ENCODE data around the gene PREX1.

The PREX1 gene

DNA sequence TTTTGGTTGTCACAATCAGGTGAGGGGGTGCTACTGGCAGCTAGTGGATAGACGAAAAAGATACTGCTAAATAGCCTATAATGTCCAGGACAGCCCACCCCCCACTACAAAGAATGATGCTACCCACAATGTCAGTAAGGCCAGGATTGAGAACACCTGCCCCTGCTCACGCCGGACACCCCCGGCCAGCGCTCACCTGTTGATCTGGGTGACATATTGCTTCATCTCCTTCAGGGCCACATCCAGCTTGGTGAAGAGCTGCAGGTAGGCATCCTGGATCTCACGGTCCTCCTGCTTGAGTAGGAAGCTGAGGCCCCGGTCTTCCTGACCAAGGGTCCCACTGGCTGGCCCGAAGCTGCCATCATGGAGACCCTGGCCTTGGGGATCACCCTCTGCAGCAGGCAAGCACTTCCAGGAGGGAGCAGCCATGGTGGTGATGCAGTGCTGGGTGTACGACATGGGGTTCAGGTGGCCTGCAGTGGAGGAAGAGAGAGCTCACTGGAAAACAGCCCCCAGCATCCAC is 178.6 kb downstream of the PREX1 start:
- DNase-seq: no peak

GRCh38 chr20:48648482-48649051 is 179.2 kb downstream of the PREX1 start:
- DNase-seq: no peak

DNA sequence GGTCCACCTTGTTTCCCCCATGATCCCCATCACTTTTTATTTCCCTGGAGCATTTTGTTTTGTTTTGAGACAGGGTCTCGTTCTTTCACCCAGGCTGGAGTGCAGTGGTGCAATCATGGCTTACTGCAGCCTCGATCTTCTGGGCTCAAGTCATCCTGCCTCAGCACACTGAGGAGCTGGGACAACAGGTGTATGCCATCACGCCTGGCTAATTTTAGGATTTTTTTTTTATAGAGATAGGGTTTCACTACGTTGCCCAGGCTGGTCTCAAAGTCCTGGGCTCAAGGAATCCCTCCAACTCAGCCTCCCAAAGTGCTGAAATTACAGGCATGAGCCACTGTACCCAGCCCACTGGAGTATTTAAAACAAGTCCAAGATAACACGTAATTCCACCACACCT is 179.9 kb downstream of the PREX1 start:
- DNase-seq: no peak

- no peak for DNase-seq
These were observed 182.1 kb downstream of the PREX1 start for GRCh38 chr20:48645666-48646065.

DNA sequence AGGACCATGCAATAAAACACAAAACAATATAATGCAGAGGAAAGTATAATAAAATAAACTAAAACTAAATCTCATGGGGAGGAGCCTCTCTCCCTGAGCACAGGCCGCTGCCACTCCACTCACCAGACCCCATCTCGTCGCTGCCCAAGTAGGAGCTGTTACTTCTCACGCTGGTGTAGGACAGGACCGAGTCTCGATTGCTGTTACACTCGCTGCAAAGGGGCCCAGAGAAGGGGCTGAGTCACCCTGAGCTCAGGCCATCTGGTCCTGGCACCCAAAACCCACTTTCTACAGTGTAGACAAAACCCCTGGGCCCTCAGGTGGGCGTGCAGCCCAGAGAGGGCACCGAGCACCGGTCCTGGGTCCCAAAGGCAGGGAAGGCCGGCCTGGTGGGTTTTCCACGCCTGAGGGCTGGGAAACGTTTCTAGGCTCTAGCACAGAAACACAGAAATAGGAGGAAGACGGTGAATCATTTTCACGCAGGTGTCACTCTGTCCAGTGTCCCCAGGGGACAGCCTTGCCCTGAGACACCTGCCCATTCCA is 183.4 kb downstream of the PREX1 start:
- DNase-seq: no peak

DNA sequence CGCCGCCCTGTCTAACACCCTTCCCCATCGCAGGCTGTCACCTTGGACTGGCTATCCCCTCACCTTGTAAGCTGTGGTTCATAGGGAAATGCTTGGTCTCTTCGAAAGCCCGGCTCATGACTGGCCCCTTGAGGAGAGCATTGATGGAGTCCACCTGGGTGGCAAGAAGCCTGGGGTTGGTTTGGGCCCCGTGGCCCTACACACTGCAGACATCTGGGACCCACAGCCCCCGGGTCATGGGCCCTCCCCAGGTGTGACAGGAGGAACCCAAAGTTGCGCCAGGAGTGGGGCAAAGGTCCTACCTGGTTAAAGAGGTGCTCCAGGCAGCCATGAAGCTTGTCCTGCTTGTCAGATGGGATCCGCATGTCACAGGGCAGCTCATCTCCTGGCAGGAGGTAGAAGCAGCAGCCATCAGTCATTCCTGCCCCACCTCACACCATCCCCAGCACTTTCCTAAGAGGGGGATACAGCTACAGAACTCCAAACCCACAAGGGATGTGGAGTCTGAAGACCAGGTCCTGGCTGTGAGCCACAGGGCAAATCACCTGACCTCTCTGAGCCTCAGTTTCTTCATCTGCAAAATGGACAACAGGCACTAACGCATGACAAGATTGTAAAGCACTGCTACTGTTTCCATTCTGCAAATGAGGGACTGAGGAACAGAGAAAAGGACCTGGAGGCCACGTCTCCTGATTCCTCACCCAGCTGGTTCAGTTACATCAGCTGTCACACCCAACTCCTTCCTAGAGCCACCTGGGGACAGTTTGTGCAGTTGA is 185.5 kb downstream of the PREX1 start:
- no peak for DNase-seq

DNA sequence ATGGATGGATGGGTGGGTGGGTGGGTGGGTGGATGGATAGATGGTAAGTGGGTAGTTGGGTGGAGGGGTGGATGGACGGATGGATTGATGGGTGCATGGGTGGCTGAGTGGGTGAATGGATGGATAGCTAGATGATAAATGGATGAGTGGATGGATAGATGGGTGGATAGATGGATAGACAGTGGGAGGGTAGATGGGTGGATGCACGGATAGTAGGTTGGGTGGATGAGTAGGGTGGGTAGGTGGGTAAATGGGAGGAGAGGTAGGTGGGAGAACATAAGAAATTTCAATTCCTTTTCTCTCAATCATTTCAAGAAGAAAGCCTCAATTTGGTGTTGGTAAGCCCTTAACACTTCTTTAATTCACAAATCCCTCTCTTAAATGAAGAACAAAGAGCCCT is 186.9 kb downstream of the PREX1 start:
- no peak for DNase-seq

DNA sequence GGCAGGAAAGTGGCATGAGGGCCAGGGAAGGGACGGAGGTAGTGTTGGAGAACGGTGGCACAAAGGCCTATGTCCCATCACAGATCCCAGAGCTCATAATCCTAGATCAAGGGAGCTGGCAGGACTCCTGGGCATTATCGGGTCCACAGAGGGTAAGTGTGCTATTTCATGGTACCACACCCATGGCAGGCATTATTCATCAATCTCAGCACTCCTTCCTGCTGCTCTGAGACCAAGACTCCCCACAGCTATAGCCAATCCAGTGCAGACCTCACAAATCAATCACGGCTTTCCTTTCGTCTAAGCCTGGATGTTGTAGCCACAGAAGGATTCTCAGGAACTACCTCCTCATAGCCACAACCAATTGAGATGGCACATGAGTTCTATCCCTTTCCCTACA is 187.9 kb downstream of the PREX1 start:
- DNase-seq: no peak

DNA sequence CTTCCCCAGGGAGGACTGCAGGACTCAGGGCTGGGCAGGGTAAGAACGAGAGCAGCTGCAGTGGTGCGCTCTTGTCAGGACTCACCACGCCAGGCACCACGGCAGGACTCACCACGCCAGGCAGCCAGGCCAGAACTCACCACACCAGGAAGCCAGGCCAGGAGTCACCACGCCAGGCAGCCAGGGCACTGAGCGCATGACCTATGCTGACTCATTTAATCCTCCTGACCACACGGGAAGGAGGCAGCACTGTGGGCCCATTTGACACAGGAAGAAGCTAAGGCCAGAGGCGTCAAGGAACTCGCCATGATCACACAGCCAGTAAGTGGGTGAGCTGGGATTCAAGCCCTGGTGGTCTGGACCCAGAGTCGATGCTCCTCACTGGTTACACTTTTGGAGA is 189.3 kb downstream of the PREX1 start:
- no peak for DNase-seq

DNA sequence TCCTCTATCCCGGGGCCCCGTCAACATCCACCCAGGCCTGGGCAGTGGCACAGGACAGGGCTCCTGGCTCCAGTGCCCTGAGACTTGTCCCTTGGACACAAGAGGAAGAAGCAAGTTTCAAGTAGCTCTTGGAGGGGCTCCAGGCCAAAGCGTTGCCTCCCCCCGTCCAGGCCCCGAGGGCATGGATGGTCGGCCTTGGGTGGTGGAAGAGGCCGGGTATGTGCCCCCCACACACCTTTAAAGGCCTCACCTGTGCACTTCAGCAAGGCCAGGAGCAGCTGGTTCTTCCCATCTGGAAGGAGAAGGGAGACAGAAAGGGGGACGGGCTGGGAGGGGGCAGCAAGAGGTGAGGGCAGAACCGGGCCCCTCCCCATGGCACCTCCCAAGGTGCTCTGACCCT is 190.3 kb downstream of the PREX1 start:
- no peak for DNase-seq

DNA sequence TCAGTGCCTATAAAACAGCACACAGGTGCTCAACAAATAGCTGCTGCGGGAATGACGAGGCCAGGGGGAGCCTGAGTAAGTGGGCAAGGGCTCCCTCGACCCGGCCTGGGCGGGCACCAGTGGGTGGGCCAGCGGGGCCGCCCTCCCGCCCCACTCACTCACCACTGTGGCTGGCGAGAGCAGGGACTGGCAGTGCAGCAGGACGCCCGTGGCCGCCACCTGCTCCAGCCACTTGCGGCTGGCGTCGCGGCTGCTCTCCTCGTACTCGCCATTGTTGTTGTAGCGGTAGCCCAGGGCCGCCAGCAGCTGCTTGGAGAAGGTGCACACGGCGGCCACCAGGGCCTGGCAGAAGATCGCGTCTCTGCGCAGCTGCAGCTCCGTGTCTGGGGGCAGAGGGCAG is 191.5 kb downstream of the PREX1 start:
- no peak for DNase-seq

GRCh38 chr20:48635791-48636267 is 192.0 kb downstream of the PREX1 start:
- DNase-seq: peak; percentile 47

- no peak for DNase-seq
These were observed 192.4 kb downstream of the PREX1 start for GRCh38 chr20:48635361-48635760.

DNA sequence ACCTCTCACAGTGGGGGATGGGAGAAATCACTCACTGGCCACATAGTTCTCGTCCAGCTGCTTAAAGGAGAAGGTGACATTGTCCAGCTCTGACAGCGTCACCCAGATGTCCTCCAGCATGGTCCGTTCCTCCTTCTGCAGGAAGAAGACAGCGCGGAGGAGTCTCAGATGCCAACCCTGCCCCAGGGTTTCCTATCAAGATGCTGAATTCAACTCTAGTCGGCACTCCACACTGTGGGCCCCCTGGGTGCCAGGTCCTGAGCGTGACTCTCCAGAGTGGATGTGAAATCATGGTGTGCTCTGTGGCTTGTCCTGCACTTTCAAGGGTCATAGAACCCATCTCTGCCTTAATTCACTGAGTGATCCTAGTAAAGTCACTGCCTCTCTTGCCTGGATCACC is 193.2 kb downstream of the PREX1 start:
- DNase-seq: no peak

DNA sequence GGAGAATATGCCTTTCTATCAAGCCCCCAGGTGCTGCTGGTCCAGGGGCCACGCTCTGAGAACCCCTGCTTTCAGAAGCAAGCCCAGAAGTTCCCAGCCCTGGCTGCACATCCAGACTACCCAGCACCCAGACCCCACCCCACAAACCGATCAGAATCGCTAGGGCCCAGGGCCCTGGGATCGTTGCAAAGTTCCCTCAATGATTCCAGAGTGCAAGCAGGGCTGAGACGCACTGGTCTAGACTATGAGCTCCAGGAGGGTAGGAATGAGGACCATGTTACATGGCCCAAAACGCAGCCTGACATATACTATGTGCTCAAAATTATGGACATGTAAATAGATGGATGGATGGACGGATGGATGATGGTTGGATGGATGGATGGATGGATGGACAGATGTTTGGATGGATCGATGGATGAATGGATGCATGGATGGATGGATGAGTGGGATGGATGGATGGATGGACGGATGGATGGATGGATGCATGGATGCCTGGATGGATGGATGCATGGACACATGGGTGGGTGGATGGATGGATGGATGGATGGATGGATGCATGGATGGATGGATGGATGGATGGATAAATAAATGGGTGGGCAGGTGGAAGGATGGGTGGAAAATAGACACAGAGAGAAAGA is 194.1 kb downstream of the PREX1 start:
- no peak for DNase-seq

GRCh38 chr20:48632825-48633619 is 194.8 kb downstream of the PREX1 start:
- DNase-seq: no peak

GRCh38 chr20:48632017-48632824 is 195.6 kb downstream of the PREX1 start:
- no peak for DNase-seq

- no peak for DNase-seq
These were observed 196.4 kb downstream of the PREX1 start for GRCh38 chr20:48631114-48632016.

DNA sequence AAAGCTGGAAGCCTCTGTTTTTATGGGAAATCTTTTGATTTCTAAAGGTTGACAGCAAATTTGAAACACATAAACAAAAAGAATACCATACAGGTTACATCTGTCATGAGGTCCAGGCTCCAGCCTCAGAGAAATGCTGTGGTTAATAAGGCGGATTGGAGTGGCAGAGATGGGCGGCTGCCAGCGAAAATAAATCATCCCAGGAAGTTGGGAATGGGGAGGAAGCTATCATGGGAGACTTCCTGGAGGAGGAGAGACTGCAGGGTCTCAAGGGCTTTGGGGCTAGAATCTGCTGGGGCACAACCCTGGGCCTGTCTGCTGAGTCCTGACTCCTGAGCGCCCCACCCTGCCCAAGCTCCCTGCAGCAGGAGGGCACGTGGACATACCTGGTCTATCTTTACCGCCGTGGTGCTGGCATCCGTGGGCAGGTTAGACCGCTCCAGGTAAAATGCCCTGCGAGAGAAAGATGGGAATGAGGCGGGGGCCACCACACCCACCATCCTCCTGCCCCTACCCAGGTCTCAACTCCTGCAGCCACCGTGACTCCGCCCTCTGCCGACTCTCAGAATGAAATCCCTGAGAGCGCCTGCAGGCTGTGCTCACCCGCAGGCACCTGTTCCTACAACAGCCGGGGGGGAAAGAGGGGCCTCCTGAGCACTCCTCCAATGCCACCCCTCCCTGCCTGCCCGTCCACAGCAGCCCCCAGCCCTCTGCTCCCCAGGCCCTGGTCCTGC is 197.3 kb downstream of the PREX1 start:
- DNase-seq: no peak

DNA sequence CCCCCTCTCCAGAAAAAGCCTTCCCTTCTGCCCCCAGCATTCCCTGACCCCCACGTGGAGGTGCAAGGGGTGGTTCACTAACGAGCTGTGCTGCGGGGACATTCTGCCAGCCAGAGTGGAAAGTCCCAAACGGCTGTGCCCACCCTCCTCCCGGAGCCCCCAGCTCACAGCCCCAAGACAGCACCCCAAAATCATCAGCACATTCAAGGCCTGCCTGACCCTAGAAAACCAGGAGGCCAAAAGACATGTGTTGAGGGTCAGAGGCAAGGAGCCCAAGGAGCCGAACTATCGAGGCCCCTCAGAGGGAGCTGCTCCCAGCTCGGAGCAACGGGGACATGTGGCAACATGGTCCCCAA is 197.9 kb downstream of the PREX1 start:
- no peak for DNase-seq
